Panc1 (cell line): Measurements from ENCODE around the gene SYF2. TPM values are rescaled to one million over a fixed set of nuclear protein-coding genes. Genes with fewer than 3 reads are reported as not detected.

Source experiments
- ATAC-seq: fragments of 200-7000 bp; cut with Tn5 transposase; 2 replicates; pipeline ENCODE4 v1.9.1; 2020; ENCODE audit warnings: mild to moderate bottlenecking, moderate library complexity
- BruUV-seq: library from RNA; stranded (reverse); fragments of 400-500 nt; replicated peaks from 2 replicates; lab custom pipeline; 2021; lab: Mats Ljungman, UMichigan
- CTCF ChIA-PET: fragments of 300-600 bp; sonication (Branson Sonifier 250); formaldehyde crosslinking; loops from one replicate; lab custom pipeline; 2022; ENCODE audit warnings: antibody characterized with exemption; lab: Charles Lee
- POLR2A ChIA-PET: fragments of 300-600 bp; sonication (Branson Sonifier 250); formaldehyde crosslinking; loops from one replicate; lab custom pipeline; 2022; ENCODE audit warnings: antibody characterized with exemption; lab: Charles Lee
- DNase-seq: peaks from one replicate; pipeline ENCODE4 v3.0.0-alpha.2; 2010; ENCODE audit warnings: low read depth, low spot score
- H3K27ac ChIP-seq: 2 replicates; pipeline ENCODE4 v1.5.1; 2011; ENCODE audit warnings: mild to moderate bottlenecking, low read length, inconsistent platforms
- H3K27me3 ChIP-seq: fragments of 200-500 bp; sonication (Bioruptor generic); 2 replicates; pipeline ENCODE4 v1.6.0; 2014; ENCODE audit warnings: low read length, inconsistent platforms; ENCODE audit not compliant: control insufficient read depth, insufficient read depth
- H3K36me3 ChIP-seq: fragments of 200-500 bp; sonication (Bioruptor generic); 2 replicates; pipeline ENCODE4 v1.5.1; 2014; ENCODE audit warnings: inconsistent platforms, mild to moderate bottlenecking, low read length, moderate library complexity; ENCODE audit not compliant: control insufficient read depth, insufficient read depth
- H3K4me1 ChIP-seq: 2 replicates; pipeline ENCODE4 v1.5.1; 2011; ENCODE audit warnings: inconsistent platforms, mild to moderate bottlenecking, low read length, moderate library complexity; ENCODE audit not compliant: control insufficient read depth, insufficient read depth
- H3K4me3 ChIP-seq, 2 experiments: 2 replicates each; pipeline ENCODE4 v1.5.1; 2011 to 2012; ENCODE audit warnings: low read depth in 2 of 2, low read length in 2 of 2, mild to moderate bottlenecking in 2 of 2, inconsistent platforms in 1 of 2, moderate library complexity in 1 of 2
- H3K9me3 ChIP-seq: fragments of 200-500 bp; sonication (Bioruptor generic); 2 replicates; pipeline ENCODE4 v1.5.1; 2014; ENCODE audit warnings: low read depth, mild to moderate bottlenecking, inconsistent platforms, low read length, moderate library complexity; ENCODE audit not compliant: control insufficient read depth, insufficient read depth
- POLR2AphosphoS5 ChIP-seq: IDR thresholded peaks from 2 replicates; pipeline ENCODE4 v1.6.1; 2012; ENCODE audit warnings: mild to moderate bottlenecking, low read depth, low read length, moderate library complexity
- SIN3A ChIP-seq: IDR thresholded peaks from 2 replicates; pipeline ENCODE4 v1.6.1; 2012; ENCODE audit warnings: low read depth, mild to moderate bottlenecking, low read length, moderate library complexity, borderline replicate concordance; ENCODE audit not compliant: insufficient read depth
- TCF7L2 ChIP-seq: IDR thresholded peaks from 2 replicates; pipeline ENCODE4 v1.6.1; 2011; ENCODE audit warnings: mild to moderate bottlenecking, low read depth, low read length, inconsistent platforms
- in situ Hi-C: cut with HindIII; loops from 2 replicates; pipeline ENCODE4 v1.10.0; 2016; ENCODE audit warnings: low sequenced_read_pairs, low pct_unique_long_range_greater_than_20kb
- intact Hi-C: fragments of 100-400 bp; cut with micrococcal nuclease; formaldehyde crosslinking; loops from one replicate; pipeline ENCODE4 v1.10.0; 2022; ENCODE audit not compliant: unreplicated experiment
- total RNA-seq: library from RNA; stranded (reverse); gene quantifications from one replicate; pipeline ENCODE4 v1.2.1, GENCODE V29; 2021; ENCODE audit not compliant: unreplicated experiment
- TF ChIP-seq, protein P1 (sequence below): fragments of 450-650 bp; IDR thresholded peaks from 2 replicates; pipeline ENCODE4 v1.5.1; 2017; ENCODE audit warnings: mild to moderate bottlenecking
- TF ChIP-seq, protein P2 (sequence below), 2 experiments: IDR thresholded peaks; 2 replicates each; pipeline ENCODE4 v1.6.1; 2011 to 2012; ENCODE audit warnings: low read depth in 2 of 2, control low read depth in 1 of 2, low read length in 1 of 2, mild to moderate bottlenecking in 1 of 2, moderate library complexity in 1 of 2; ENCODE audit not compliant: insufficient read depth in 1 of 2

Gene SYF2
- total RNA-seq, 1 experiment from 2014 or later: 28.9 TPM

DNA sequence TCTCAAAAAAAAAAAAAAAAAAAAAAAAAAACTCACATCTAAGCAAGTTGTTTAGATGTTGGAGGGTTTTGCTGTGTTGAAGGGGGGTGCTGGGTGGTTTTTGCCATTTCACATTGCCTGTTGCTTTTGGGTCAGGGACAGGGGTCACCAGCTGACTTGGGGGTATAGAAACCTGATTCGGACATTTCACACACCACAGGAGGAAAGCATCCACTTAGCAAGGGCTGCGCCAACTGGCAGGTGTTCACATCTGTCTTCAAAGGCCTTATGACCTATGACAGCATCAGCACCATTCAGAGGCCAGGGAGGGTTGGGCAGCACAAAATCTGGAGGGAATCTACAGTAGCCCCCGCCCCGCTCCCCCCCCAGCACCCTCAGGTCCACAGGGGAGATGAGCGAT lies 45.2 kb downstream of the SYF2 start:
- Histone ChIP-seq H3K4me1 (no peaks in the 10 kb centered on the region), H3K36me3 (no peaks in the 10 kb centered on the region), H3K27me3 (no peaks in the 10 kb centered on the region), H3K4me3 (no peak overlapping the region), H3K9me3 (no peaks in the 10 kb centered on the region), H3K27ac (no peak overlapping the region)
- no peak for TF ChIP-seq TCF7L2
- TF ChIP-seq, protein P1, sequence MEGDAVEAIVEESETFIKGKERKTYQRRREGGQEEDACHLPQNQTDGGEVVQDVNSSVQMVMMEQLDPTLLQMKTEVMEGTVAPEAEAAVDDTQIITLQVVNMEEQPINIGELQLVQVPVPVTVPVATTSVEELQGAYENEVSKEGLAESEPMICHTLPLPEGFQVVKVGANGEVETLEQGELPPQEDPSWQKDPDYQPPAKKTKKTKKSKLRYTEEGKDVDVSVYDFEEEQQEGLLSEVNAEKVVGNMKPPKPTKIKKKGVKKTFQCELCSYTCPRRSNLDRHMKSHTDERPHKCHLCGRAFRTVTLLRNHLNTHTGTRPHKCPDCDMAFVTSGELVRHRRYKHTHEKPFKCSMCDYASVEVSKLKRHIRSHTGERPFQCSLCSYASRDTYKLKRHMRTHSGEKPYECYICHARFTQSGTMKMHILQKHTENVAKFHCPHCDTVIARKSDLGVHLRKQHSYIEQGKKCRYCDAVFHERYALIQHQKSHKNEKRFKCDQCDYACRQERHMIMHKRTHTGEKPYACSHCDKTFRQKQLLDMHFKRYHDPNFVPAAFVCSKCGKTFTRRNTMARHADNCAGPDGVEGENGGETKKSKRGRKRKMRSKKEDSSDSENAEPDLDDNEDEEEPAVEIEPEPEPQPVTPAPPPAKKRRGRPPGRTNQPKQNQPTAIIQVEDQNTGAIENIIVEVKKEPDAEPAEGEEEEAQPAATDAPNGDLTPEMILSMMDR: no peak
- TF ChIP-seq, protein P2, sequence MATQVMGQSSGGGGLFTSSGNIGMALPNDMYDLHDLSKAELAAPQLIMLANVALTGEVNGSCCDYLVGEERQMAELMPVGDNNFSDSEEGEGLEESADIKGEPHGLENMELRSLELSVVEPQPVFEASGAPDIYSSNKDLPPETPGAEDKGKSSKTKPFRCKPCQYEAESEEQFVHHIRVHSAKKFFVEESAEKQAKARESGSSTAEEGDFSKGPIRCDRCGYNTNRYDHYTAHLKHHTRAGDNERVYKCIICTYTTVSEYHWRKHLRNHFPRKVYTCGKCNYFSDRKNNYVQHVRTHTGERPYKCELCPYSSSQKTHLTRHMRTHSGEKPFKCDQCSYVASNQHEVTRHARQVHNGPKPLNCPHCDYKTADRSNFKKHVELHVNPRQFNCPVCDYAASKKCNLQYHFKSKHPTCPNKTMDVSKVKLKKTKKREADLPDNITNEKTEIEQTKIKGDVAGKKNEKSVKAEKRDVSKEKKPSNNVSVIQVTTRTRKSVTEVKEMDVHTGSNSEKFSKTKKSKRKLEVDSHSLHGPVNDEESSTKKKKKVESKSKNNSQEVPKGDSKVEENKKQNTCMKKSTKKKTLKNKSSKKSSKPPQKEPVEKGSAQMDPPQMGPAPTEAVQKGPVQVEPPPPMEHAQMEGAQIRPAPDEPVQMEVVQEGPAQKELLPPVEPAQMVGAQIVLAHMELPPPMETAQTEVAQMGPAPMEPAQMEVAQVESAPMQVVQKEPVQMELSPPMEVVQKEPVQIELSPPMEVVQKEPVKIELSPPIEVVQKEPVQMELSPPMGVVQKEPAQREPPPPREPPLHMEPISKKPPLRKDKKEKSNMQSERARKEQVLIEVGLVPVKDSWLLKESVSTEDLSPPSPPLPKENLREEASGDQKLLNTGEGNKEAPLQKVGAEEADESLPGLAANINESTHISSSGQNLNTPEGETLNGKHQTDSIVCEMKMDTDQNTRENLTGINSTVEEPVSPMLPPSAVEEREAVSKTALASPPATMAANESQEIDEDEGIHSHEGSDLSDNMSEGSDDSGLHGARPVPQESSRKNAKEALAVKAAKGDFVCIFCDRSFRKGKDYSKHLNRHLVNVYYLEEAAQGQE (IDR thresholded peaks at IDR 0.05; ENCODE audit: insufficient read depth in 1 of 2, low read depth in 2 of 2, low read length in 1 of 2): no peak
- no peak for TF ChIP-seq SIN3A
- no peak for TF ChIP-seq POLR2AphosphoS5
- DNase-seq (no peak), ATAC-seq (no peak)
- in situ Hi-C loops (no loop called here), intact Hi-C loops (no loop called here)
- no TSS peak for BruUV-seq
- POLR2A ChIA-PET: no interaction called here
- CTCF ChIA-PET: no interaction called here

DNA sequence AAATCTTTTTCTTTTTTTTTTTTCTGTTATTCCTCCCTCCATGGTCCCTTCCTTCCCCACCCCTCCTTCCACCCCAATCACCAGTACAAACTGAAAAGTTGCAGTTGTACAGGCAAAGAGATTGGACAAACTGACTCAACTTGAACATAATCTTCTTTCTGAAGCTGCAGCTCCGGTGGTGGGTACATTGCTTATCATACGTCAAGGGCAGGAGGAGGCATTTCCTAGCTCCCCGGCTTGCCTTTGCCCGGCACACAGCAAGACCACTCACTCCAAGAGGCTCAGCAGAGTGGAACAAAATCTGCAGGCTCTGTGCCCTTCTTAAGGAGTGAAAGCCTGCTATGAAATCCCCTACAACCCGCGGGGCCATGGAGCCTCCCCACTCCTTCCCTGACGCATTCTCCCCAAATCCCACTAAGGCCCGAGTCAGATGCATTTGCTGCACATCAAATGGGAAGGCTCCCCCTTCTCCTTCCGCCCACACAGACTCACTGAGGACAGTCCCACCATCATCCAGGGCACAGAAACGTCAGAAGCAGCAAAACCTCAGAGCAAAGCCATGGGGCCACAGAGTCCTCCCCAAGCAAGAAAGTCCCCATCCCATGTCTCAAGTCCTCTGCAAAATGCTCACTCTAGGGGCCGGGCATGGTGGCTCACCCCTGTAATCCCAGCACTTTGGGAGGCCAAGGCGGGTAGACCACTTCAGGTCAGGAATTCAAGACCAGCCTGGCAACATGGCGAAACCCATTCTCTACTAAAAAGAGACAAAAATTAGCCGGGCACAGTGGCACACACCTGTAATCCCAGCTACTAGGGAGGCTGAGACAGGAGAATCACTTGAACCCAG lies 45.9 kb downstream of the SYF2 start:
- H3K4me1 ChIP-seq: no peaks in the 10 kb centered on the region
- ChIA-PET POLR2A (no interaction called here), CTCF (no interaction called here)
- no peaks in the 10 kb centered on the region for H3K36me3 ChIP-seq
- in situ Hi-C loops (no loop called here), intact Hi-C loops (no loop called here)
- H3K27me3 ChIP-seq: no peaks in the 10 kb centered on the region
- H3K9me3 ChIP-seq: no peaks in the 10 kb centered on the region
- H3K27ac ChIP-seq: no peak overlapping the region
- TF ChIP-seq TCF7L2 (no peak), SIN3A (no peak), POLR2AphosphoS5 (no peak)
- TF ChIP-seq, protein P2 (IDR thresholded peaks at IDR 0.05; ENCODE audit: insufficient read depth in 1 of 2, low read depth in 2 of 2, low read length in 1 of 2): no peak
- TF ChIP-seq, protein P1: no peak
- DNase-seq (no peak), ATAC-seq (no peak)
- no peak overlapping the region for H3K4me3 ChIP-seq
- no TSS peak for BruUV-seq
